HG03135 (cell line): ENCODE results near the gene RASGRF2.
"Not testable (repeated sequence)": the region's sequence is repeated elsewhere in the genome, so short reads cannot be mapped to it uniquely, and the experiment has no call there.

ENCODE experiments used
- ATAC-seq: cut with Tn5 transposase; IDR thresholded peaks from one replicate; pipeline ENCODE4 v1.9.1; 2021; ENCODE audit warnings: mild to moderate bottlenecking, moderate library complexity; ENCODE audit not compliant: unreplicated experiment

Gene RASGRF2

DNA sequence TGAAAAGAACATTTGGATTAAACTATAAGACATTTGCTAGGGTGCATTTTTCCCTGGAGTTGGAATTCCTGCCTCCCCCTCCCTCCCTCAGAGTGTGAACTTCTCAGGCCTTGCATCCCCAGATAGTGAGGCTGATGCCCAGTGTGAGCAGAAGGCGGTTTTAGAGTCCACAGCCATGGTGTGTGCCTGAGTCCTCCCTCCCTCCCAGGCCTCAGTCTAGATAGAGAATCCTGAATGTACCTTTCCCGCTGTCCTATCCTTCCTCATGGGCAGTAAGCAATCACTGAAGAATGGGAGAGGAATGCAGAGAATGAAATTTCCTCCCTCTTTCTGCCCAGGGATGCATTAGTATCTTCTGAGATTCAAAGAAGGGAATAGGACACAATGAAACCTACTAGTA is 108.5 kb downstream of the RASGRF2 start:
- ATAC-seq: no peak

- no peak for ATAC-seq
Observed at GRCh38 chr5:81069990-81070389, 109.8 kb downstream of the RASGRF2 start.

- ATAC-seq: no peak
Observed at GRCh38 chr5:81070571-81071255, 110.5 kb downstream of the RASGRF2 start.

DNA sequence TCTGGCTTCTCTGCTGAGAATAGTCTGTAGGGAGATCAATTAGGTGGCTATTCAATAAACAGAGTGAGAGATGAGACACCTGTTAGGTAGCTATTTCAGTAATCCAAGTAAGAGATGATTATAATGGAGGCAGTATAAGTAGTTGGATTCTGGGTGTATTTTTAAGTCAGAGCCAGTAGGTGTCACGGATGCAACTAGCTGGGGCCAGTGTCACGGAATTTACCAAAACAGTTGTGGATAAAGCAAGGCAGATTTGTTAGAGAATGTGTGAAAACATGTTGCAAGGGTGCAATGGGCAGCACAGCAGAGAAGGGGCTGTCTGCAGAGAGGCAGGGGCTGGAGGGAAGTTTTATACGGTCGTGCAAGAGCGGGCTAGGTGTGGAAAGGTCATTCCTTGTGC is 114.9 kb downstream of the RASGRF2 start:
- no peak for ATAC-seq

GRCh38 chr5:81077105-81077504 is 116.9 kb downstream of the RASGRF2 start:
- ATAC-seq: no peak

- no peak for ATAC-seq
Observed at GRCh38 chr5:81078930-81079329, 118.8 kb downstream of the RASGRF2 start.

GRCh38 chr5:81080809-81081460 is 120.8 kb downstream of the RASGRF2 start:
- ATAC-seq: no peak

GRCh38 chr5:81081461-81081835 is 121.3 kb downstream of the RASGRF2 start:
- no peak for ATAC-seq

GRCh38 chr5:81086881-81087281 is 126.7 kb downstream of the RASGRF2 start:
- ATAC-seq: no peak

- ATAC-seq: no peak
Observed at GRCh38 chr5:81091199-81091598, 131.0 kb downstream of the RASGRF2 start.

DNA sequence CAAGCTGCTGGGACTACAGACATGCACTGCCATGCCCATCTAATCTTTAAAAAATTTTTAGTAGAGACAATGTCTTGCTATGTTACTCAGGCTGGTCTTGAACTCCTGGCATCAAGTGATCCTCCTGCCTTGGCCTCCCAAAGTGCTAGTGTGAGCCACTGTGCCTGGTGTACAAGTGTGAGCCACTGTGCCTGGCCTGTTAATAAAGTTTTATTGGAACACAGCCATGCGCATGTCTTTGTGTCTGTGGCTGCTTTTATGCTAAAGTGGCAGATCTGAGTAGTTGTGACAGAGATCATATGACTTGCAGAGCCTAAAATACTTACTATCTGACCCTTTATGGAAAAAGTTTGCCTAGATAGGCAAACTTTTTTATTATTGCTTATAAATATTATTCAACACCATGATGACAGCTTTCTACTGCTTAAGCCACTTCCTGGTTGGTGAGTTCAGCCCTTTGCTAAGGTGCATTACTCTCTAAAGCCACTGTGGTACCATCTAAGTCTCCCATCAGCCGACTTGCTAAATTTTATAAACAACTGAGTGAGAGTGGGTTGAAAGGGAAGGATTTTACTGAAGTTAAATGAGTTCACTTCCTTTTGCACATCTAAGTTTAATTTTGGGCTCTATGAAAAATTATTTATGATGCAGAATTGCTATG is 133.5 kb downstream of the RASGRF2 start:
- no peak for ATAC-seq

- ATAC-seq: no peak
Observed at GRCh38 chr5:81095835-81096234, 135.7 kb downstream of the RASGRF2 start.

DNA sequence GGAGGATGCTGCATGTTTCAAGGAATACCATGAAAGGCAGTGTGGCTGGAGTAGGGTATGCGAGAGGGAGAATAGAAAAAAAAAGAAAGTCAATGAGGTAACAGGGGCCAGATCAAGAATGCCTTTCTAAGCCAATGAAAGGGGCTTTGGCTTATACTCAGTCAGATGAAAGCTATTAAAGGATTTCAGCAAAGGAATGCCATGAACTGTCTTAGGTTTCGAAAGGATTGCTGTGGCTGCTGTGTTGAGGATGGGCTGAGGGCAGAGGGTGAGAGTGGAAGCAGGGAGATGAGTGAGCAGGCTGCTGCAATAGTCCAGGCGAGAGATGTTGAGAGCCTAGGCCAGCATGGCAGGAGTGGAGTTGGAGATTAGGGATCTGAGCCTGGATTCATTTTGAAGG is 137.6 kb downstream of the RASGRF2 start:
- no peak for ATAC-seq

GRCh38 chr5:81105261-81105877 is 145.2 kb downstream of the RASGRF2 start:
- ATAC-seq: no peak

DNA sequence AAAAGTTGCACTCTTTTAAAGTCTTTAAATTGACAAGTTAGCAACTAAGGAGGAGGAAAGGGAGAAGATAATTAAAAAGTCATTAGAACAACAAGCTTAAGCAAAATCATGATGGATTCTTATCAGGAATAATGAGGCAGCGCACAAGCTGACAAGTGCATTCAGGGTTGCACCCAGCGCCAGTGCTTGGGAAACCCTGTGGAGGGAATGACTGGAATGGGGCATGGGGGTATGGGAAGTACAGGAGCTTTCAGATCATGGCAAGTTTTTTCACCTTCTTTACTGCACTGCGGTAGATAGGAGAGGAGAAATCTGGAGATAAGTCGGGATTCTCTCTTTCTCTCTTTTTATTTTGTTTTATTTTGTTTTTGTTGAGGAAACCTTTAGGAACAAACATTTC is 155.1 kb downstream of the RASGRF2 start:
- ATAC-seq: no peak

GRCh38 chr5:81117566-81117965 is 157.4 kb downstream of the RASGRF2 start:
- ATAC-seq: no peak

GRCh38 chr5:81121273-81121672 is 161.1 kb downstream of the RASGRF2 start:
- ATAC-seq: no peak

- no peak for ATAC-seq
Observed at GRCh38 chr5:81121836-81122630, 161.9 kb downstream of the RASGRF2 start.

GRCh38 chr5:81124689-81125088 is 164.5 kb downstream of the RASGRF2 start:
- ATAC-seq: not testable (repeated sequence)

GRCh38 chr5:81125959-81126358 is 165.8 kb downstream of the RASGRF2 start:
- no peak for ATAC-seq

DNA sequence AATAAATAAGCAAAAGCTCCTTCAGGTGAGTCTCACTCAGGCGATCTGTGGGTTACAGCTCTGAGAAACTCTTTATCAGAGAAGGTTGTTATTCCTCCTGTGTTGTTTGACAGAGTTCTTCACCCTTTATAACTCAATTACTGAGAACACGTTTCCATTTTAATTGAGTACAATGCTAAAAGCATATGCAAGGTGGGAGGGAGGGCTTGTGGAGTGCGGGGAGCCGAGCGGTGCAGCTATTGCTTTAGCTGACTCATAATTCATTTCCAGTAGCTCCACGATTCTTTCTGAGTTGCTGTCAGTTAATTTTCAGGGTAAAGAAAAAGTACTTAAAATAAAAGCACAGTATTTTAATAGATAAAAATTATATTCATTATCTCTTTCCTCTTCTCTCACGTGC is 168.3 kb downstream of the RASGRF2 start:
- no peak for ATAC-seq
